Peyer's patch (tissue), 4 donors: ENCODE results near the gene ZNF598. TPM values are rescaled to one million over a fixed set of nuclear protein-coding genes. Genes with fewer than 3 reads are reported as not detected.

ENCODE experiments used
- DNase-seq, 3 donors: peaks; one replicate each; pipeline ENCODE4 v3.0.0-alpha.2; 2017 to 2019
- H3K27ac ChIP-seq, 4 donors: fragments of 200-600 bp; sonication (generic); one replicate each; pipeline ENCODE4 v1.5.1; 2016 to 2019
- H3K27me3 ChIP-seq, 2 donors: fragments of 200-600 bp; sonication (generic); one replicate each; pipeline ENCODE4 v1.5.1; 2019
- H3K36me3 ChIP-seq, 3 donors: fragments of 200-600 bp; sonication (generic); one replicate each; pipeline ENCODE4 v1.5.1; 2016 to 2019
- H3K4me1 ChIP-seq, 4 donors: fragments of 200-600 bp; sonication (generic); one replicate each; pipeline ENCODE4 v1.5.1; 2016 to 2019
- H3K4me3 ChIP-seq, 4 donors: fragments of 200-600 bp; sonication (generic); 1 replicate in 3 of 4; 2 replicates in 1 of 4; pipeline ENCODE4 v1.5.1; 2016 to 2019; ENCODE audit warnings: mild to moderate bottlenecking in 1 of 4
- H3K9me3 ChIP-seq, 4 donors: fragments of 200-600 bp; sonication (generic); one replicate each; pipeline ENCODE4 v1.5.1; 2016 to 2019; ENCODE audit warnings: mild to moderate bottlenecking in 1 of 4
- CTCF ChIP-seq, 6 experiments: fragments of 450-650 bp in 4 of 6; fragments of 200-600 bp in 2 of 6; sonication (generic) in 1 of 6; IDR thresholded peaks; one replicate each; pipeline ENCODE4 v1.5.1; 2017 to 2019; ENCODE audit warnings: antibody characterized with exemption in 6 of 6, mild to moderate bottlenecking in 3 of 6, moderate library complexity in 1 of 6
- POLR2A ChIP-seq, 2 donors: fragments of 450-650 bp; IDR thresholded peaks; one replicate each; pipeline ENCODE4 v1.5.1; 2017; ENCODE audit warnings: antibody characterized with exemption in 2 of 2, mild to moderate bottlenecking in 2 of 2, moderate library complexity in 2 of 2
- total RNA-seq, 4 donors: library from RNA; depleted of rRNA; stranded (reverse); fragments of >200 nt; gene quantifications; one replicate each; pipeline ENCODE4 v1.1.0, GENCODE V29; 2016

ZNF598 gene
- total RNA-seq, 4 donors from 2014 or later: 48.5 to 84.0 (median 51.4) TPM

GRCh38 chr16:2001456-2002355 is 7.9 kb downstream of the ZNF598 start:
- no peak for DNase-seq
- H3K36me3 ChIP-seq: peaks cover 0 to 63% (median 3%) of the 10 kb centered on the region in 3 donors
- no peaks in the 10 kb centered on the region for H3K9me3 ChIP-seq

GRCh38 chr16:2001035-2001434 is 8.6 kb downstream of the ZNF598 start:
- no peak for DNase-seq
- H3K4me1 ChIP-seq: peaks cover 6 to 32% (median 9%) of the 10 kb centered on the region in 4 donors
- TF ChIP-seq CTCF (IDR thresholded peaks at IDR 0.05) (no peak), POLR2A (IDR thresholded peaks at IDR 0.05) (no peak)
- no peak overlapping the region for H3K4me3 ChIP-seq
- H3K9me3 ChIP-seq: no peaks in the 10 kb centered on the region
- no peak overlapping the region for H3K27ac ChIP-seq
- no peaks in the 10 kb centered on the region for H3K27me3 ChIP-seq
- H3K36me3 ChIP-seq: peaks cover 0 to 63% (median 3%) of the 10 kb centered on the region in 3 donors

More at GRCh38 chr16:2001456-2002355, 7.9 kb downstream of the ZNF598 start:
- Histone ChIP-seq H3K4me1 (peaks cover 6 to 34% (median 9%) of the 10 kb centered on the region in 4 donors), H3K27ac (no peak overlapping the region), H3K27me3 (no peaks in the 10 kb centered on the region), H3K4me3 (no peak overlapping the region)
- TF ChIP-seq POLR2A (IDR thresholded peaks at IDR 0.05) (no peak), CTCF (IDR thresholded peaks at IDR 0.05) (no peak)

DNA sequence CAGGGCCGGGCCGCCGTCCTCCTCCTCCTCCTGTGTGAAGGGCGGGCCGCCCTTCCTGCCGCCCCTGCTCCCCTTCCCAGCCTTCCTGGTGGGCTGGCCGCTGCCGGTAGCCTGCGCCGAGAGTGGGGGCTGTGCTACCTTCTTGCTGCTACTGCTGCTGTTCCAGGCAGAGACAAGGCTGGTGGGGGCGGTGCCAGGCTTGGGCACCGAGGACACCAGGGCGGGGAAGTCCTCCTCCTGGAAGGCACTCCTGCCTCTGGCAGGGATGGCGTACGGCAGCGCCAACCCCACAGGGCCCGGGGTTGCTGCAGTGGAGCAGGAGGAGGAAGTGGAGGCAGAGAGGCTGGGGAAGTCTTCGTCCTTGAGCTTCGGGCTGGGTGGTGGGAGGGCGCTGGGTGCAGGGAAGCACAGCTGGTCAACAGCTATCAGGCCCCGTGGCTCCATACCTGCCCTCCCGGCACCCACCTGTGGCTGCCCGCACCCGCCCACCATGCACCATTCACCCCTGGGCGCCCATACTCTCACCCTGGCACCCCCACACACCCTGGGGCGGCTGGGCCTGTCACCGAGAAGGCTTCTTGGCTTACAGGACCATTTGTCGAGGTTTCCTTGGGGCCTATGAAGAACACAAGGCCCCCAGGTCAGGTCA is 9.6 kb downstream of the ZNF598 start:
- no peak for DNase-seq
- peaks cover 0 to 63% (median 3%) of the 10 kb centered on the region in 3 donors for H3K36me3 ChIP-seq
- no peaks in the 10 kb centered on the region for H3K27me3 ChIP-seq
- H3K9me3 ChIP-seq: no peaks in the 10 kb centered on the region
- no peak overlapping the region for H3K27ac ChIP-seq
- TF ChIP-seq CTCF (IDR thresholded peaks at IDR 0.05) (no peak), POLR2A (IDR thresholded peaks at IDR 0.05) (no peak)
- H3K4me1 ChIP-seq: peaks cover 6 to 22% (median 9%) of the 10 kb centered on the region in 4 donors
- H3K4me3 ChIP-seq: no peak overlapping the region

GRCh38 chr16:1998852-1999801 is 10.5 kb downstream of the ZNF598 start:
- Histone ChIP-seq H3K36me3 (peaks cover 0 to 63% (median 3%) of the 10 kb centered on the region in 3 donors), H3K27ac (no peak overlapping the region)

More at GRCh38 chr16:1998852-1999801, 10.5 kb downstream of the ZNF598 start:
- no peak for DNase-seq
- Histone ChIP-seq H3K9me3 (no peaks in the 10 kb centered on the region), H3K27me3 (no peaks in the 10 kb centered on the region), H3K4me1 (peaks cover 2 to 13% (median 4%) of the 10 kb centered on the region in 4 donors), H3K4me3 (no peak overlapping the region)
- TF ChIP-seq CTCF (IDR thresholded peaks at IDR 0.05): no peak
- no peak for TF ChIP-seq POLR2A (IDR thresholded peaks at IDR 0.05)
